ENCODE results near the gene TCERG1.

- TF ChIP-seq POLR2A (IDR thresholded peaks at IDR 0.05) (no peak), CTCF (IDR thresholded peaks at IDR 0.05) (no peak)
Observed at GRCh38 chr5:146494656-146495055, 47.5 kb downstream of the TCERG1 start.
